Fibroblast of lung (primary cell): ENCODE measurements around the gene RELL1. TPM values are rescaled to one million over a fixed set of nuclear protein-coding genes. Genes with fewer than 3 reads are reported as not detected.

Source experiments
- DNase-seq, 2 donors: peaks; one replicate each; pipeline versions ENCODE4 v3.0.0 to v3.0.0-alpha.2; 2010; ENCODE audit warnings: low read depth in 2 of 2
- H2AFZ ChIP-seq: 2 replicates; pipeline ENCODE4 v1.5.1; 2012; ENCODE audit warnings: low read length, control low read depth, inconsistent platforms
- H3K27ac ChIP-seq: 2 replicates; pipeline ENCODE4 v1.5.1; 2011; ENCODE audit warnings: low read length, control low read depth; ENCODE audit not compliant: insufficient read depth
- H3K27me3 ChIP-seq: 2 replicates; pipeline ENCODE4 v1.5.1; 2011; ENCODE audit warnings: mild to moderate bottlenecking, low read length; ENCODE audit not compliant: control insufficient read depth, insufficient read depth
- H3K36me3 ChIP-seq: 2 replicates; pipeline ENCODE4 v1.5.1; 2011; ENCODE audit warnings: low read length; ENCODE audit not compliant: control insufficient read depth, insufficient read depth
- H3K4me1 ChIP-seq: 2 replicates; pipeline ENCODE4 v1.5.1; 2011; ENCODE audit warnings: low read length; ENCODE audit not compliant: control insufficient read depth, insufficient read depth; ENCODE audit errors: extremely low read depth
- H3K4me2 ChIP-seq: 2 replicates; pipeline ENCODE4 v1.5.1; 2011; ENCODE audit warnings: low read length, control low read depth; ENCODE audit not compliant: insufficient read depth; ENCODE audit errors: extremely low read depth
- H3K4me3 ChIP-seq, 4 experiments: fragments of 200-600 bp in 1 of 4; sonication (generic) in 1 of 4; replicated peaks in 1 of 4; 2 replicates each; pipeline ENCODE4 v1.5.1; 2011 to 2016; ENCODE audit warnings: low read length in 4 of 4, low read depth in 3 of 4, mild to moderate bottlenecking in 3 of 4, control low read depth in 2 of 4, inconsistent platforms in 1 of 4, mixed read lengths in 1 of 4; ENCODE audit not compliant: insufficient read depth in 1 of 4; ENCODE audit errors: control extremely low read depth in 1 of 4
- H3K79me2 ChIP-seq: 2 replicates; pipeline ENCODE4 v1.5.1; 2012; ENCODE audit warnings: mild to moderate bottlenecking, low read length, inconsistent platforms; ENCODE audit not compliant: control insufficient read depth, insufficient read depth
- H3K9ac ChIP-seq: 2 replicates; pipeline ENCODE4 v1.5.1; 2011; ENCODE audit warnings: mild to moderate bottlenecking, low read length, control low read depth; ENCODE audit not compliant: insufficient read depth
- H3K9me3 ChIP-seq: 2 replicates; pipeline ENCODE4 v1.5.1; 2012; ENCODE audit warnings: low read depth, low read length; ENCODE audit not compliant: control insufficient read depth, insufficient read depth
- H4K20me1 ChIP-seq: 2 replicates; pipeline ENCODE4 v1.5.1; 2011; ENCODE audit warnings: low read length; ENCODE audit not compliant: control insufficient read depth, insufficient read depth; ENCODE audit errors: extremely low read depth
- EZH2 ChIP-seq: IDR thresholded peaks from 2 replicates; pipeline ENCODE4 v1.5.1; 2012; ENCODE audit warnings: low read length, control low read depth, mild to moderate bottlenecking; ENCODE audit errors: missing control alignments
- polyA plus RNA-seq, 2 donors: library from polyadenylated mRNA; depleted of rRNA in 1 of 2; stranded (reverse) in 1 of 2; unstranded in 1 of 2; fragments of >200 nt; gene quantifications; 2 replicates each; pipeline ENCODE4 v1.2.1, GENCODE V29; 2011 to 2012; ENCODE audit warnings: missing spikeins in 1 of 2
- total RNA-seq: library from RNA; depleted of rRNA; stranded (reverse); fragments of >200 nt; gene quantifications from 2 replicates; pipeline ENCODE4 v1.2.1, GENCODE V29; 2014
- TF ChIP-seq, protein P1 (sequence below), 2 donors: IDR thresholded peaks in 1 of 2; conservative IDR thresholded peaks in 1 of 2; 1 replicate in 1 of 2; 2 replicates in 1 of 2; pipeline ENCODE4 v1.5.1; 2011 to 2012; ENCODE audit warnings: low read length in 2 of 2, control low read depth in 1 of 2, inconsistent platforms in 1 of 2, low read depth in 1 of 2, mild to moderate bottlenecking in 1 of 2

Gene RELL1
- total and polyA plus RNA-seq, 2 donors (not counting 1 experiment from before 2014, with no cell fraction given) = 16.1 to 71.0 TPM

DNA sequence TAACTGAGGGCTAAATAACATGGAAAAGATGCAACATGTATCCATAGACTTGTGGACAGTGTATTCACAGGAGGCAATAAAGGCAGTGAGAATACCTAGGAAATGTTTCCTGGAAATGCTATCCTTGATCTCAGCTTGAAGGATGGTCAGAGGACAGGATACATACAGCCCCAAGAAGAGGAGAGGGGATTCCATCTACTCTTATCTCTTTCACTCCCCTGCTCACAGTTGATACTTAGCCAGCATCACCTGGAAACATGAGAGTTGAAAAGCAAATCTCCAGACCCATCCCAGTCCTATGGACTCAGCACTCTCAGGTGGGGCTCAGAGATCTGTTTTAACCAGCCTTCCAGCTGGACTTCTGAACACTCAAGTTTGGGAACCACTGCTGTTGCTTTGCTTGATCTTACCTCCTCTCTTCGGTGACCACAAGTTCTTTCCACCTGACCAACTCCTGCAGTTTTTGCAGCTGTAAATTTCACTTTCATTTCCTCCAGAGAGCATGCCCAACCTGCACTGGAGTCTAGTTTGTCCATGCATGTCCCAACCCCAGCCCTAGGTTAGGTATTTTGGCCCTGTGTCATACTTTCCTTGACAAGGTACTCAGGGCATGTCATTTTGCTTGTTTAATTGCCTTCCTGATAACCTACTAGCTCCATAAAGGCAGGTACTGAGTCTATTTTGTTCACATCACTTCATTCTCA lies 10.4 kb downstream of the RELL1 start:
- no peaks in the 10 kb centered on the region for H3K9me3 ChIP-seq
- peaks cover 4% of the 10 kb centered on the region for H3K79me2 ChIP-seq
- no peak overlapping the region for H3K4me2 ChIP-seq
- TF ChIP-seq, protein P1, sequence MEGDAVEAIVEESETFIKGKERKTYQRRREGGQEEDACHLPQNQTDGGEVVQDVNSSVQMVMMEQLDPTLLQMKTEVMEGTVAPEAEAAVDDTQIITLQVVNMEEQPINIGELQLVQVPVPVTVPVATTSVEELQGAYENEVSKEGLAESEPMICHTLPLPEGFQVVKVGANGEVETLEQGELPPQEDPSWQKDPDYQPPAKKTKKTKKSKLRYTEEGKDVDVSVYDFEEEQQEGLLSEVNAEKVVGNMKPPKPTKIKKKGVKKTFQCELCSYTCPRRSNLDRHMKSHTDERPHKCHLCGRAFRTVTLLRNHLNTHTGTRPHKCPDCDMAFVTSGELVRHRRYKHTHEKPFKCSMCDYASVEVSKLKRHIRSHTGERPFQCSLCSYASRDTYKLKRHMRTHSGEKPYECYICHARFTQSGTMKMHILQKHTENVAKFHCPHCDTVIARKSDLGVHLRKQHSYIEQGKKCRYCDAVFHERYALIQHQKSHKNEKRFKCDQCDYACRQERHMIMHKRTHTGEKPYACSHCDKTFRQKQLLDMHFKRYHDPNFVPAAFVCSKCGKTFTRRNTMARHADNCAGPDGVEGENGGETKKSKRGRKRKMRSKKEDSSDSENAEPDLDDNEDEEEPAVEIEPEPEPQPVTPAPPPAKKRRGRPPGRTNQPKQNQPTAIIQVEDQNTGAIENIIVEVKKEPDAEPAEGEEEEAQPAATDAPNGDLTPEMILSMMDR (conservative IDR thresholded peaks at IDR 0.05 in 1 of 2, IDR thresholded peaks at IDR 0.05 in 1 of 2; ENCODE audit: low read depth in 1 of 2, low read length in 2 of 2) = no peak
- no peak for TF ChIP-seq EZH2
- DNase-seq = no peak
- no peak overlapping the region for H2AFZ ChIP-seq
- no peaks in the 10 kb centered on the region for H3K4me1 ChIP-seq
- H3K9ac ChIP-seq = no peak overlapping the region
- no peaks in the 10 kb centered on the region for H4K20me1 ChIP-seq
- no peak overlapping the region for H3K27ac ChIP-seq
- no peaks in the 10 kb centered on the region for H3K27me3 ChIP-seq
- H3K36me3 ChIP-seq = no peaks in the 10 kb centered on the region
- no peak overlapping the region for H3K4me3 ChIP-seq

DNA sequence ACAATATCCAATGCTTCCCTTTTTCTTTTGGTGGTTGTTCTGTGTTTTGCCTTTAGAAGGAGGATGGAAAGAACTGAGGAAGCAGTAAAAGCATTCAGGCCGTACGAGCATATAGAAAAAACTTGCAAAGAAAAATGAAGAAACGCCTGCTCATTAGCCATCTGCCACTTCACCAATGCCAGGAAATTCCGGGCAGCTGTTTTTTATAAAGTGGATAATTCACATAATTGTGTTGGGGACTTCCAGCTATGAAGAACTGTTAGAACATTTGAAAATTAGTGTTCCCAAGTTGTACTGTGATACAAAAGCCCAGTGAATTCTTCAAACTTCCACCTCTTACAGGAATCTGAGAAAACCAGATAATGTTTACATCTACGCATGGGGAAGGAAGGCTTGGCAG lies 11.7 kb downstream of the RELL1 start:
- no peak for TF ChIP-seq EZH2
- TF ChIP-seq, protein P1 (conservative IDR thresholded peaks at IDR 0.05 in 1 of 2, IDR thresholded peaks at IDR 0.05 in 1 of 2; ENCODE audit: low read depth in 1 of 2, low read length in 2 of 2) = no peak
- DNase-seq = no peak
- Histone ChIP-seq H3K4me3 (no peak overlapping the region), H3K9ac (no peak overlapping the region), H3K4me1 (no peaks in the 10 kb centered on the region), H4K20me1 (no peaks in the 10 kb centered on the region), H3K36me3 (no peaks in the 10 kb centered on the region), H3K27me3 (no peaks in the 10 kb centered on the region), H2AFZ (no peak overlapping the region), H3K79me2 (peaks cover 4% of the 10 kb centered on the region), H3K9me3 (no peaks in the 10 kb centered on the region), H3K27ac (no peak overlapping the region), H3K4me2 (no peak overlapping the region)

DNA sequence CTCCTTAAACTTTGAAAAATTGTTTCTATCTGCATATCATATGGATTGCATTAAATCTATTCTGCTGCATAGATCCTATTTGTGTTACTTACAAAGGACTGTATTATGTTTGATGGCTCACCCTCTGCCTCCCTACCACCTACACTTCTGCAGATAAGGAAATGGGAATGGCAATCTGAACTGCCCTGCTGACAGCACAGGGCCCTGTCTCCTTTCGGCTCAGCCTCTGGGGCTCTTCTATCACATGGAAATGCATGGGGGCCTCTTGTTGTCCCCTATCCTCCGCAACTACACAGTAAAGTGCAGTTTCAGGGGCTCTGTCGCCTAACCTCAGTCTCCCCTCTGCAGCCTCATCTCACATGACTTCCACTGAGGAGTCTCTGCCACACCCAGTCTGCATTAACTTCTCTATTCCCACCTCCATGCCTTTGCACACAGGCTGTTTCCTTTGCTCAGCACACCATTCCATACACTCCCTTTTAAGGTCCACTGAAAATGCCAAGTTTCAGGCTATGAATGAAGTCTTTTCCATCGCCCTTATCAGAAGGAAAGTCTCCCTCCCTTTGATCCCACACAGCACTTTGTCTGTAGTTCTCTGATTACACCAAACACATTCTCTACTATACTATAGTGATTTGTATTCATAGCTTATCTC lies 12.5 kb downstream of the RELL1 start:
- Histone ChIP-seq H3K4me1 (no peaks in the 10 kb centered on the region), H3K27ac (no peak overlapping the region), H2AFZ (no peak overlapping the region), H3K4me2 (no peak overlapping the region), H4K20me1 (no peaks in the 10 kb centered on the region), H3K27me3 (no peaks in the 10 kb centered on the region), H3K36me3 (no peaks in the 10 kb centered on the region), H3K9ac (no peak overlapping the region), H3K4me3 (no peak overlapping the region), H3K9me3 (no peaks in the 10 kb centered on the region), H3K79me2 (peaks cover 2% of the 10 kb centered on the region)
- no peak for TF ChIP-seq EZH2
- TF ChIP-seq, protein P1 (conservative IDR thresholded peaks at IDR 0.05 in 1 of 2, IDR thresholded peaks at IDR 0.05 in 1 of 2; ENCODE audit: low read depth in 1 of 2, low read length in 2 of 2) = no peak
- no peak for DNase-seq
